ENCODE measurements around the gene SLC9A9. TPM values are rescaled to one million over a fixed set of nuclear protein-coding genes. Genes with fewer than 3 reads are reported as not detected.

The SLC9A9 gene
- total and polyA plus RNA-seq, 9 donors = 9.6 to 18.3 (median 11.2) TPM

GRCh38 chr3:143676747-143677146 lies 171.5 kb downstream of the SLC9A9 start:
- Histone ChIP-seq H3K4me1 (ENCODE audit: control insufficient read depth, insufficient read depth, low read length) (no peaks in the 10 kb centered on the region), H3K9me3 (replicated peaks; ENCODE audit: control insufficient read depth, low read depth, low read length) (no peaks in the 10 kb centered on the region), H3K36me3 (ENCODE audit: control insufficient read depth, insufficient read depth, low read length) (no peaks in the 10 kb centered on the region), H3K4me3 (ENCODE audit: low read length) (no peak overlapping the region), H3K27me3 (ENCODE audit: control insufficient read depth, insufficient read depth, low read length) (no peaks in the 10 kb centered on the region), H3K27ac (ENCODE audit: low read length) (no peak overlapping the region)
- DNase-seq = no peak
- WGBS (ENCODE audit: insufficient coverage) = no CpG with 5 or more reads among the region's 3 CpGs

- WGBS (ENCODE audit: insufficient coverage) = 60% methylated on average over 1 of the region's 6 CpGs
- no peak for DNase-seq
Observed at GRCh38 chr3:143676021-143676420, 172.2 kb downstream of the SLC9A9 start.

GRCh38 chr3:143674100-143674968 lies 173.9 kb downstream of the SLC9A9 start:
- no peaks in the 10 kb centered on the region for H3K27me3 ChIP-seq (ENCODE audit: control insufficient read depth, insufficient read depth, low read length)
- no peaks in the 10 kb centered on the region for H3K36me3 ChIP-seq (ENCODE audit: control insufficient read depth, insufficient read depth, low read length)
- no peaks in the 10 kb centered on the region for H3K4me1 ChIP-seq (ENCODE audit: control insufficient read depth, insufficient read depth, low read length)
- peak; percentile 82 for DNase-seq
- H3K4me3 ChIP-seq (ENCODE audit: low read length) = no peak overlapping the region
- WGBS (ENCODE audit: insufficient coverage) = 4% methylated on average over 4 of the region's 10 CpGs
- no peaks in the 10 kb centered on the region for H3K9me3 ChIP-seq (replicated peaks; ENCODE audit: control insufficient read depth, low read depth, low read length)
- no peak overlapping the region for H3K27ac ChIP-seq (ENCODE audit: low read length)

More at GRCh38 chr3:143676021-143676420, 172.2 kb downstream of the SLC9A9 start:
- no peak overlapping the region for H3K27ac ChIP-seq (ENCODE audit: low read length)
- H3K27me3 ChIP-seq (ENCODE audit: control insufficient read depth, insufficient read depth, low read length) = no peaks in the 10 kb centered on the region
- no peak overlapping the region for H3K4me3 ChIP-seq (ENCODE audit: low read length)
- no peaks in the 10 kb centered on the region for H3K4me1 ChIP-seq (ENCODE audit: control insufficient read depth, insufficient read depth, low read length)
- no peaks in the 10 kb centered on the region for H3K36me3 ChIP-seq (ENCODE audit: control insufficient read depth, insufficient read depth, low read length)
- no peaks in the 10 kb centered on the region for H3K9me3 ChIP-seq (replicated peaks; ENCODE audit: control insufficient read depth, low read depth, low read length)

GRCh38 chr3:143672396-143673165 lies 175.7 kb downstream of the SLC9A9 start:
- Histone ChIP-seq H3K9me3 (replicated peaks; ENCODE audit: control insufficient read depth, low read depth, low read length) (no peaks in the 10 kb centered on the region), H3K4me1 (ENCODE audit: control insufficient read depth, insufficient read depth, low read length) (no peaks in the 10 kb centered on the region), H3K4me3 (ENCODE audit: low read length) (no peak overlapping the region), H3K27me3 (ENCODE audit: control insufficient read depth, insufficient read depth, low read length) (no peaks in the 10 kb centered on the region), H3K27ac (ENCODE audit: low read length) (no peak overlapping the region), H3K36me3 (ENCODE audit: control insufficient read depth, insufficient read depth, low read length) (no peaks in the 10 kb centered on the region)
- no peak for DNase-seq
- WGBS (ENCODE audit: insufficient coverage) = no CpG with 5 or more reads among the region's 3 CpGs

GRCh38 chr3:143671626-143672025 lies 176.6 kb downstream of the SLC9A9 start:
- H3K36me3 ChIP-seq (ENCODE audit: control insufficient read depth, insufficient read depth, low read length) = no peaks in the 10 kb centered on the region
- H3K27ac ChIP-seq (ENCODE audit: low read length) = no peak overlapping the region
- H3K27me3 ChIP-seq (ENCODE audit: control insufficient read depth, insufficient read depth, low read length) = no peaks in the 10 kb centered on the region
- H3K4me3 ChIP-seq (ENCODE audit: low read length) = no peak overlapping the region
- WGBS (ENCODE audit: insufficient coverage) = 63% methylated on average over 1 of the region's 1 CpG
- no peaks in the 10 kb centered on the region for H3K4me1 ChIP-seq (ENCODE audit: control insufficient read depth, insufficient read depth, low read length)
- no peaks in the 10 kb centered on the region for H3K9me3 ChIP-seq (replicated peaks; ENCODE audit: control insufficient read depth, low read depth, low read length)
- DNase-seq = no peak

- Histone ChIP-seq H3K27ac (ENCODE audit: low read length) (no peak overlapping the region), H3K4me3 (ENCODE audit: low read length) (no peak overlapping the region), H3K9me3 (replicated peaks; ENCODE audit: control insufficient read depth, low read depth, low read length) (no peaks in the 10 kb centered on the region), H3K4me1 (ENCODE audit: control insufficient read depth, insufficient read depth, low read length) (no peaks in the 10 kb centered on the region), H3K27me3 (ENCODE audit: control insufficient read depth, insufficient read depth, low read length) (no peaks in the 10 kb centered on the region), H3K36me3 (ENCODE audit: control insufficient read depth, insufficient read depth, low read length) (no peaks in the 10 kb centered on the region)
- 41% methylated on average over 2 of the region's 5 CpGs for WGBS (ENCODE audit: insufficient coverage)
- peak; percentile 72 for DNase-seq
Observed at GRCh38 chr3:143668924-143669790, 179.1 kb downstream of the SLC9A9 start.

- no peaks in the 10 kb centered on the region for H3K27me3 ChIP-seq (ENCODE audit: control insufficient read depth, insufficient read depth, low read length)
- H3K4me3 ChIP-seq (ENCODE audit: low read length) = no peak overlapping the region
- WGBS (ENCODE audit: insufficient coverage) = 89% methylated on average over 1 of the region's 5 CpGs
- no peaks in the 10 kb centered on the region for H3K9me3 ChIP-seq (replicated peaks; ENCODE audit: control insufficient read depth, low read depth, low read length)
- H3K27ac ChIP-seq (ENCODE audit: low read length) = no peak overlapping the region
- no peak for DNase-seq
- no peaks in the 10 kb centered on the region for H3K36me3 ChIP-seq (ENCODE audit: control insufficient read depth, insufficient read depth, low read length)
- H3K4me1 ChIP-seq (ENCODE audit: control insufficient read depth, insufficient read depth, low read length) = no peaks in the 10 kb centered on the region
Observed at GRCh38 chr3:143668385-143668784, 179.9 kb downstream of the SLC9A9 start.

- Histone ChIP-seq H3K4me3 (ENCODE audit: low read length) (no peak overlapping the region), H3K36me3 (ENCODE audit: control insufficient read depth, insufficient read depth, low read length) (no peaks in the 10 kb centered on the region), H3K27me3 (ENCODE audit: control insufficient read depth, insufficient read depth, low read length) (no peaks in the 10 kb centered on the region), H3K9me3 (replicated peaks; ENCODE audit: control insufficient read depth, low read depth, low read length) (peaks cover 5% of the 10 kb centered on the region), H3K27ac (ENCODE audit: low read length) (no peak overlapping the region), H3K4me1 (ENCODE audit: control insufficient read depth, insufficient read depth, low read length) (no peaks in the 10 kb centered on the region)
- WGBS (ENCODE audit: insufficient coverage) = 96% methylated on average over 2 of the region's 3 CpGs
- DNase-seq = no peak
Observed at GRCh38 chr3:143661677-143662076, 186.6 kb downstream of the SLC9A9 start.

GRCh38 chr3:143658861-143659260 lies 189.4 kb downstream of the SLC9A9 start:
- peak; percentile 13 for DNase-seq
- WGBS (ENCODE audit: insufficient coverage) = no CpG with 5 or more reads among the region's 2 CpGs
- Histone ChIP-seq H3K27me3 (ENCODE audit: control insufficient read depth, insufficient read depth, low read length) (no peaks in the 10 kb centered on the region), H3K4me3 (ENCODE audit: low read length) (no peak overlapping the region), H3K27ac (ENCODE audit: low read length) (no peak overlapping the region), H3K4me1 (ENCODE audit: control insufficient read depth, insufficient read depth, low read length) (no peaks in the 10 kb centered on the region), H3K36me3 (ENCODE audit: control insufficient read depth, insufficient read depth, low read length) (no peaks in the 10 kb centered on the region), H3K9me3 (replicated peaks; ENCODE audit: control insufficient read depth, low read depth, low read length) (peaks cover 5% of the 10 kb centered on the region)
